ENCODE data around the gene USP25. TPM values are rescaled to one million over a fixed set of nuclear protein-coding genes. Genes with fewer than 3 reads are reported as not detected.

Gene USP25
- total RNA-seq, 1 experiment from 2014 or later: 22.1 TPM

DNA sequence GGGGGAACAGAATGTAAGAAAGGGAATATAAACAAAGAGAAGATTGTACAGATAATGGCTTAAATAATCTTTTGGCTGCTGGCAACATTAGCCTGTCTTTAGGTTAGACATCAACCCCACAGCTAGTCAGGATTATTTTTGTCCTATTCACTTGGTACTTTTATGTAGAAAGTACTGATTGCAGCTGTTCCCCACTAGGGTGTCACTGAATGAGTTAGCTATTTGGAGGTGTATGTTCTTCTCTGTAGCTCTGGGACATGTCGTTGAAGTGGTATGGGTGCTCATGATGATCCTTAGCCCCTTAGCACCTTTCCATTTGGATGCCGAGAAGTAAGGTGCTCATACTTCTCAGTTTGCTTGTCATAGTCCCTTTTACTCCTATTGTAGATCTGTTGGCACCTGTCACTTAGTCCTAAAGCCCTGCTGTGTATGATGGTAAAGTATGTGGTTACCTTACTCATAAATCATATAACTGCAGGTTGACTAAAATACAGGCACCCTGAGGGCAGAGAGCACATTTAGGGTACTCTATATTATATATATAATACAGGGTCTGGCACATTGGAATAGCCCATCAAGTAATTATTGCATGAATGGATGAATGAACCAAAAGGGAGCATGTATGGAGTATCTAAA lies 64.6 kb downstream of the USP25 start:
- no TSS peak for BruUV-seq (replicated peaks)
- no peaks in the 10 kb centered on the region for H3K36me3 Mint-ChIP-seq (ENCODE audit: insufficient read depth, unreplicated experiment)
- no peak overlapping the region for H3K4me3 Mint-ChIP-seq (ENCODE audit: low read depth, unreplicated experiment)
- TF ChIP-seq, protein P1, sequence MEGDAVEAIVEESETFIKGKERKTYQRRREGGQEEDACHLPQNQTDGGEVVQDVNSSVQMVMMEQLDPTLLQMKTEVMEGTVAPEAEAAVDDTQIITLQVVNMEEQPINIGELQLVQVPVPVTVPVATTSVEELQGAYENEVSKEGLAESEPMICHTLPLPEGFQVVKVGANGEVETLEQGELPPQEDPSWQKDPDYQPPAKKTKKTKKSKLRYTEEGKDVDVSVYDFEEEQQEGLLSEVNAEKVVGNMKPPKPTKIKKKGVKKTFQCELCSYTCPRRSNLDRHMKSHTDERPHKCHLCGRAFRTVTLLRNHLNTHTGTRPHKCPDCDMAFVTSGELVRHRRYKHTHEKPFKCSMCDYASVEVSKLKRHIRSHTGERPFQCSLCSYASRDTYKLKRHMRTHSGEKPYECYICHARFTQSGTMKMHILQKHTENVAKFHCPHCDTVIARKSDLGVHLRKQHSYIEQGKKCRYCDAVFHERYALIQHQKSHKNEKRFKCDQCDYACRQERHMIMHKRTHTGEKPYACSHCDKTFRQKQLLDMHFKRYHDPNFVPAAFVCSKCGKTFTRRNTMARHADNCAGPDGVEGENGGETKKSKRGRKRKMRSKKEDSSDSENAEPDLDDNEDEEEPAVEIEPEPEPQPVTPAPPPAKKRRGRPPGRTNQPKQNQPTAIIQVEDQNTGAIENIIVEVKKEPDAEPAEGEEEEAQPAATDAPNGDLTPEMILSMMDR (IDR thresholded peaks at IDR 0.05; ENCODE audit: unreplicated experiment): no peak
- H3K9me3 Mint-ChIP-seq (ENCODE audit: low read depth, unreplicated experiment): no peaks in the 10 kb centered on the region
- DNase-seq: no peak
- intact Hi-C loops (cut with micrococcal nuclease; ENCODE audit: unreplicated experiment): no loop called here
- no peaks in the 10 kb centered on the region for H3K27me3 Mint-ChIP-seq (ENCODE audit: unreplicated experiment)
- no peak overlapping the region for H3K27ac Mint-ChIP-seq (ENCODE audit: unreplicated experiment)
- CTCF ChIA-PET: no interaction called here
- peaks cover 33% of the 10 kb centered on the region for H3K4me1 Mint-ChIP-seq (ENCODE audit: low read depth, unreplicated experiment)

DNA sequence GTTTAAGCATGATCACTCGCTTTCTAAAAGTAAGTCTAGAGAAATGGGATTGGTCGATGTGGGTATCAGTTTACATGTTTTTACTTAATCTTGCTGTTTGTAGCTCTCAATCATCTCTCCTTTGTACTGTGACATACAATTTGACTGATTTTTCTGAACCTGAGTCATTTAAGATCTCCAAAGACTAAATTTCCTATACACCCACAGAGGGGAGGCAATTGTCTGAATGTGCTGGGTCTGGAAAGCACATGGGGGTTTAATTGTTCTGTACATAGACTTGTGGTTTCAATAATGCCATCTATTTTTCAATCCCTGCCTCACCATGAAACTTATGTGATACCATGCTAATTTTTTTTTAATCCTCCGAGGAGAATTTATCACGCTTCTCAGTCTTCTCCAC lies 65.8 kb downstream of the USP25 start:
- CTCF ChIA-PET: no interaction called here
- no peaks in the 10 kb centered on the region for H3K27me3 Mint-ChIP-seq (ENCODE audit: unreplicated experiment)
- H3K4me3 Mint-ChIP-seq (ENCODE audit: low read depth, unreplicated experiment): no peak overlapping the region
- H3K9me3 Mint-ChIP-seq (ENCODE audit: low read depth, unreplicated experiment): no peaks in the 10 kb centered on the region
- BruUV-seq (replicated peaks): no TSS peak
- TF ChIP-seq, protein P1 (IDR thresholded peaks at IDR 0.05; ENCODE audit: unreplicated experiment): no peak
- intact Hi-C loops (cut with micrococcal nuclease; ENCODE audit: unreplicated experiment): loop anchor here (5.0 kb wide), 1 partner anchor 63 kb away; no protein-coding TSS in a partner anchor
- H3K27ac Mint-ChIP-seq (ENCODE audit: unreplicated experiment): no peak overlapping the region
- no peaks in the 10 kb centered on the region for H3K36me3 Mint-ChIP-seq (ENCODE audit: insufficient read depth, unreplicated experiment)
- DNase-seq: no peak
- peaks cover 27% of the 10 kb centered on the region for H3K4me1 Mint-ChIP-seq (ENCODE audit: low read depth, unreplicated experiment)

DNA sequence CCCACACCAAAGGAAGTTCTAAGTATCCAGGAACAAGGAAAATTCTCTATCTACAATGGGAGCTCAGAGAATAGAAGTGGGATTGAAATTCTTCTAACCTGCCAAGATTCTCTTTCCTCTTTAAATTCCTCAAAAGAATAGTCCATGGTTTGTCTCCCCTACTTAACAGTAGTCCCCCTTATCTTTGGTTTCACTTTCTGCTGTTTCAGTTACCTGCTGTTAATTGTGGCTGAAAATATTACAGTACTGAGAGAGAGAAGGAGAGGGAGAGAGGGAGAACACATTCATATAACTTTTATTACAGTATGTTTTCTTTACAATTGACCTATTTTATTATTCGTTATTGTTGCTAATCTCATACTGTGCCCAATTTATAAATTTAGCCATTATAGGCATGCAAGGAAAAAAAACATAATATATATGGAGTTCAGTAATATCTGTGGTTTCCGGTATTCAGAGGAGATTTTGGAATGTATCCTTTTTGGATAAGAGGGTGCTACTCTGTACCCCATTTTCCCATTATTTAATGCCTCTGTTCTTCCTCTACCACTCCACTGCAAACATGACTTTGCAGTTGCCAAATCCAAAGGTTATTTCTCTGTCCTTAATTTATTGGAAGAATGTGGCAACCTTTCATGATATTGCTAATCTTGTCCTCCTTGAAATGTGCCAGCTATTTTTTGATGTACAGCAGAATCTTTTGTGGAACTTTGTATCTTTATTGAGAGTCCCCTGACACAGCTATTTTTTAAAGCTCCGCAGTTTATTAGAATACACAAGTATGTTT lies 68.0 kb downstream of the USP25 start:
- H3K36me3 Mint-ChIP-seq (ENCODE audit: insufficient read depth, unreplicated experiment): no peaks in the 10 kb centered on the region
- intact Hi-C loops (cut with micrococcal nuclease; ENCODE audit: unreplicated experiment): loop anchor here (5.0 kb wide), 1 partner anchor 65 kb away; no protein-coding TSS in a partner anchor
- TF ChIP-seq, protein P1 (IDR thresholded peaks at IDR 0.05; ENCODE audit: unreplicated experiment): no peak
- DNase-seq: no peak
- CTCF ChIA-PET: no interaction called here
- no peak overlapping the region for H3K4me3 Mint-ChIP-seq (ENCODE audit: low read depth, unreplicated experiment)
- peak overlapping the region; percentile 35 for H3K27ac Mint-ChIP-seq (ENCODE audit: unreplicated experiment)
- H3K4me1 Mint-ChIP-seq (ENCODE audit: low read depth, unreplicated experiment): peaks cover 27% of the 10 kb centered on the region
- no TSS peak for BruUV-seq (replicated peaks)
- H3K9me3 Mint-ChIP-seq (ENCODE audit: low read depth, unreplicated experiment): no peaks in the 10 kb centered on the region
- no peaks in the 10 kb centered on the region for H3K27me3 Mint-ChIP-seq (ENCODE audit: unreplicated experiment)

DNA sequence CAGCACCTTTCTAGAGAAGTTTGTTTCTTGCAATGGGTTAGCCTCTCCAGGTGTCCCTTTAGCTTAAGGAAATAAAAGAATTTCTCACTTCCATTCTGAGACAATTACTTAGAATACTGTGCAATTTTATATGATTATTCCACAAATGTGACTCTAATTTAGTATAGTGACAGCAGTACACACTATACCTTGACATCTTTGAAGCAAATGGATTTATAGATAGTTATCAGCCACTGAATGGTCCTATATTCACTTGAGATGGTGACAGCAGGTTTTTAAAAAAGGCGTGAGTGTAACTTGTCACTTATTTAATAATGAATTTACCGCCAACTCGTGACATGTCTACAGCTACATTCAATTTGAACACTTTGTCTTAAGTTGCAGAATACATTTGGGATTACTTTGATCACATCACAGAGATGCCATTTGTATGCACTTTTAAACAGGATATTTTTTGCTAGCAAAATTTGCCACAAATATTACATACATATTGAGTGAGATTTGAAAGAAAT lies 71.6 kb downstream of the USP25 start:
- CTCF ChIA-PET: no interaction called here
- no TSS peak for BruUV-seq (replicated peaks)
- H3K9me3 Mint-ChIP-seq (ENCODE audit: low read depth, unreplicated experiment): no peaks in the 10 kb centered on the region
- no peak overlapping the region for H3K27ac Mint-ChIP-seq (ENCODE audit: unreplicated experiment)
- peaks cover 27% of the 10 kb centered on the region for H3K4me1 Mint-ChIP-seq (ENCODE audit: low read depth, unreplicated experiment)
- H3K27me3 Mint-ChIP-seq (ENCODE audit: unreplicated experiment): no peaks in the 10 kb centered on the region
- H3K4me3 Mint-ChIP-seq (ENCODE audit: low read depth, unreplicated experiment): no peak overlapping the region
- intact Hi-C loops (cut with micrococcal nuclease; ENCODE audit: unreplicated experiment): no loop called here
- no peak for DNase-seq
- no peaks in the 10 kb centered on the region for H3K36me3 Mint-ChIP-seq (ENCODE audit: insufficient read depth, unreplicated experiment)
- TF ChIP-seq, protein P1 (IDR thresholded peaks at IDR 0.05; ENCODE audit: unreplicated experiment): no peak
